ENCODE results near the gene SLC25A13.

DNA sequence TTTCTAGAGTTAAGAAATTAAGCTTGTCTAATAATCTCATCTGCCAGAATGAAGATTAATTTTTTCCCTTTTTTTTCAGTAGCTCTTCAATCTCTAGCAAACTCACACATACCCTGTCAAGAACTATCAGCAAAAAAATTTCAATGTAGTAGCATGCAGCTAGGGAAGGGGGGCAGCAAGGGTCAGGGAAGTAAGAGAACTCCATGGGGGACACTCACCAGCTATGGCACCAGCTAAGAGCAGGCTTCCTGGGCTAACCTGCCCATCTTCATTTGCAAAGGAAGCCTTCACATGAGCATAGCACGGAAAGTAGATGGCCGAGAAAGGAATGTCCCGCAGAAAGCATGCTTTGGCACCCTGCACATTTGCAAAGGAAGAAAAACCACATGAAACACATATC, 190.4 kb downstream of the SLC25A13 start:
- TF ChIP-seq, protein P1, sequence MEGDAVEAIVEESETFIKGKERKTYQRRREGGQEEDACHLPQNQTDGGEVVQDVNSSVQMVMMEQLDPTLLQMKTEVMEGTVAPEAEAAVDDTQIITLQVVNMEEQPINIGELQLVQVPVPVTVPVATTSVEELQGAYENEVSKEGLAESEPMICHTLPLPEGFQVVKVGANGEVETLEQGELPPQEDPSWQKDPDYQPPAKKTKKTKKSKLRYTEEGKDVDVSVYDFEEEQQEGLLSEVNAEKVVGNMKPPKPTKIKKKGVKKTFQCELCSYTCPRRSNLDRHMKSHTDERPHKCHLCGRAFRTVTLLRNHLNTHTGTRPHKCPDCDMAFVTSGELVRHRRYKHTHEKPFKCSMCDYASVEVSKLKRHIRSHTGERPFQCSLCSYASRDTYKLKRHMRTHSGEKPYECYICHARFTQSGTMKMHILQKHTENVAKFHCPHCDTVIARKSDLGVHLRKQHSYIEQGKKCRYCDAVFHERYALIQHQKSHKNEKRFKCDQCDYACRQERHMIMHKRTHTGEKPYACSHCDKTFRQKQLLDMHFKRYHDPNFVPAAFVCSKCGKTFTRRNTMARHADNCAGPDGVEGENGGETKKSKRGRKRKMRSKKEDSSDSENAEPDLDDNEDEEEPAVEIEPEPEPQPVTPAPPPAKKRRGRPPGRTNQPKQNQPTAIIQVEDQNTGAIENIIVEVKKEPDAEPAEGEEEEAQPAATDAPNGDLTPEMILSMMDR (IDR thresholded peaks at IDR 0.05) = no peak
- no peak for TF ChIP-seq POLR2A (IDR thresholded peaks at IDR 0.05)

Measured in uterus (tissue), 2 donors.